GM12864 (cell line): Measurements from ENCODE around the gene KLF9.

Source experiments
- DNase-seq: peaks from one replicate; pipeline ENCODE4 v3.0.0-alpha.2; 2011; ENCODE audit warnings: low read depth
- H3K4me3 ChIP-seq: 2 replicates; pipeline ENCODE4 v1.5.1; 2011; ENCODE audit warnings: mild to moderate bottlenecking, low read depth, low read length, control low read depth
- CTCF ChIP-seq: IDR thresholded peaks from 2 replicates; pipeline ENCODE4 v1.5.1; 2011; ENCODE audit warnings: low read depth, mild to moderate bottlenecking, moderate library complexity, low read length, control low read depth, inconsistent platforms; ENCODE audit errors: missing control alignments

KLF9 gene

DNA sequence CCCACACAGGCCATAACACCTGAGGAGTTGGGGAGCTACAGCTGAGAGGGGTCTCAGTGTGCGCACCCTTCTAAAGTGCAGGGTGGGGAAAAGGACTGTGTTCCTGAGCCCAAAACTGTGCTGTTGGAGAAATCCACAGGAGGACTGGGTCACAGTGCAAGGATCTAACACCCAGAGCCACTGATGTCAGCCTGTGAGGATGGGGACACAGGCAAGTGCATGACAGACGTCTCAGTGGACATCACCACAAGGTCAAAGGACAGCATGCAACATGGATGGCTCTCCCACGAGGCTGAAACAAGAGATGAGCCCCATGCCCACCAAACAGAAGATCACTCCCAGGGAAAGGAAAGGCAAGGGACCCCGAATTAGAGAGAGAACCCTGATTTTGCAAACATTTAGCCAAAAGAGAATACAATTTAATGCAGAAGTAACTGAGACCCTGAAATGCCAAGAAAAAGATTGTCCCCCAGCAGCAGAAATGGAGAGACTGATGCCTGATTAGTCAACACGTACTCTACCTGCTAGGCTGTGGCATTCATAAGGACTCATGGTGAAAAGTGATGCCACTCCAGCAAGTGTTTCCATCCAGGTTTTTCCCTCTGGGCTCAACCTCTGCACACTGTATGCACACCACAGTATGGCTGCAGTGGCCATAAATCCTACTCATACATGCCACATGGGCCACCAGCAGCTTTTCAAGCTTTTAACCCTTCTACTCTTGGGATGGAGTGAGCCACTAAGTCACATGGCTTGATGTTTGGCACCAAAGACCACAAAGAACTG, 14.2 kb downstream of the KLF9 start:
- DNase-seq: no peak
- no peak overlapping the region for H3K4me3 ChIP-seq
- TF ChIP-seq CTCF: no peak

DNA sequence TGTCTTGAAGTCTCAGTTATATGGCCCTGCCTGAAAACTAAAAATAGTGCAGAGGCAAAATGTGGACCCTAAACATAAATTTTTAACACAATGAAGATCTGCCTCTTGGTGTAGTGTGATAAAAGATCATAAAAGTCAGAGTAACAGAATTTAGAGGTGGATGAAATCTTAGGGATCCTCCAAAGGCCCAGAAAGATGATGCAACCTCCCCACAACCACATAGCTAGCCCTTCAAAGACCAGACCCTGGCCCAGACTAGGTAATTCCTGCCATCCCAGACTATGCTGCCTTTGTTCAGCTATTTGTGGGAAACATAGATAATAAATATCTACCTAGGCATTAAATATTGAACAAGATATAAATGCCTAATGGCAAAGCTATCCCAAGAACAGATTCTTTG, 15.3 kb downstream of the KLF9 start:
- H3K4me3 ChIP-seq: no peak overlapping the region
- DNase-seq: no peak
- TF ChIP-seq CTCF: no peak

DNA sequence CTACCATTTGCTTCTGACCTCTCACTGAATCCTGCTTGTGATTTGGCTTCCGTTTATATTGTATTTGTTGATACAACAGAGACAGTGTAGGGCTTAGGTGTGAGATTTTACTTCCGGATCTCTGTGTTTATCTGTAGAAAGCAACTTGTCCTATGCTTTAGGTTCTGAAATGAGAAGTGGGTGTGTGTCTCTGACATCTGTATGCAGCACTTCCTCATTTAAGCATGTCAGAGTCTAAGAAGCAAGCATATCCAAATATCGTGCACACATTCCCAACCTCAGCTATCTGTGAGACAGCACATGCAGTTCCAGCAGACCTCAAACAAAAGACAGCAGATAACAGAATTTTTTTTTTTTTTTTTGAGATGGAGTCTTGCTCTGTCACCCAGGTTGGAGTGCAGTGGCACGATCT, 16.3 kb downstream of the KLF9 start:
- no peak overlapping the region for H3K4me3 ChIP-seq
- DNase-seq: peak; percentile 61
- no peak for TF ChIP-seq CTCF

DNA sequence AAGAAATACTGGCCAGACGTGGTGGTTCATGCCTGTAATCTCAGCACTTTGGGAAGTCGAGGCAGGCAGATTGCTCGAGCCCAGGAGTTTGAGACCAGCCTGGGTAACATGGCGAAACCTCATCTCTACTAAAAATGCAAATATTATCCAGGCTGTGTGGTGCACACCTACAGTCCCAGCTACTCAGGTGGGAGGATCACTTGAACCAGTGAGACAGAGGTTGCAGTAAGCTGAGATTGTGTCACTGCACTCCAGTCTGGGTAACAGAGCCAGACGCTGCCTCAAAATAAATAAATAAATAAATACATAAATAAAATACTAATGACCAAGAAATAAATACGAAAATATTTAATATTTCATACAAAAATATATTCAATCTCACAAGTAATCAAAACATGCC, 18.8 kb downstream of the KLF9 start:
- H3K4me3 ChIP-seq: no peak overlapping the region
- TF ChIP-seq CTCF: no peak
- DNase-seq: no peak

DNA sequence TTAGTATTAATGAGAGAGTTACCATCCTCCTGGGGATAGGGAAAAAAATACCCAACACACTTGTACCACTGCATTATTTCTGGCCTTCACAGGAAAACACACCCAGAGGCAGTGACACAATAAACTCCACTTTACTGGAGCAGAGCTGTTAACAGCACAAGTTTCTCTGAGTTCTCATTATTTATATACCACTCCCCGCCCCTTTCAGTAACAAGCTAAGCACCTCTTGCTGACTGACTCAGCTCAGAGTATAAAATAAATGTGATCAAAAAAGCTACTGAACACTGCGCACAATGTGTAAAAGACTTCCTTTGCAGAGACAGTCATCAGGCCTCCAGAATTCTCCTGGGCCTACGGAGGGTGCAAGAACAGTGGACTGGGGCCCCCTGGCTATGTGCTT, 21.6 kb downstream of the KLF9 start:
- no peak for TF ChIP-seq CTCF
- H3K4me3 ChIP-seq: no peak overlapping the region
- DNase-seq: no peak

GRCh38 chr9:70392189-70392588, 22.3 kb downstream of the KLF9 start:
- no peak overlapping the region for H3K4me3 ChIP-seq
- TF ChIP-seq CTCF: peak; percentile 25
- DNase-seq: no peak

DNA sequence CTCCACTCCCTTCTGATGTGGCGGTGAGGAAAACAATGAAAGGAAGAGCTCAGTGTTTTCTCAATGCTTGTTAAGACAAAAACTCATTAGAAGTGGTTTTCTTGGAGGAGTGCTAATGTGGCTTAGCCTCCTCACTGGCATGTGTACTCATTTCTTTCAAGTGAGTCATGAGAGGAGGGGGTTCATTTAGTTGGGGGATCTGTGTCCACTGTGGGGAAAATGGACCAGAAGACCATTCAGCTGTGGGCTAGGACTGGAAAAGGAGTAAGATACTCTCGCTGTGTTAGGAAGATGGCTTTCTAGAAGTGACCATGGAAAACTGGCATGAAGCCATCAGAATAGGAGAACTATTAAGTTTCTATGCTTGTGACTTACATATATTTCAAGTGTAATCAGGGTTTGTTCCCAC, 23.5 kb downstream of the KLF9 start:
- no peak for TF ChIP-seq CTCF
- no peak for DNase-seq
- no peak overlapping the region for H3K4me3 ChIP-seq
